ENCODE results near the gene SLCO3A1.

The SLCO3A1 gene

GRCh38 chr15:92076541-92076940, 223.0 kb downstream of the SLCO3A1 start:
- no peak for TF ChIP-seq CTCF (IDR thresholded peaks at IDR 0.05; ENCODE audit: low read depth, low read length)
- no peak for DNase-seq (ENCODE audit: extremely low read depth, low read depth)

DNA sequence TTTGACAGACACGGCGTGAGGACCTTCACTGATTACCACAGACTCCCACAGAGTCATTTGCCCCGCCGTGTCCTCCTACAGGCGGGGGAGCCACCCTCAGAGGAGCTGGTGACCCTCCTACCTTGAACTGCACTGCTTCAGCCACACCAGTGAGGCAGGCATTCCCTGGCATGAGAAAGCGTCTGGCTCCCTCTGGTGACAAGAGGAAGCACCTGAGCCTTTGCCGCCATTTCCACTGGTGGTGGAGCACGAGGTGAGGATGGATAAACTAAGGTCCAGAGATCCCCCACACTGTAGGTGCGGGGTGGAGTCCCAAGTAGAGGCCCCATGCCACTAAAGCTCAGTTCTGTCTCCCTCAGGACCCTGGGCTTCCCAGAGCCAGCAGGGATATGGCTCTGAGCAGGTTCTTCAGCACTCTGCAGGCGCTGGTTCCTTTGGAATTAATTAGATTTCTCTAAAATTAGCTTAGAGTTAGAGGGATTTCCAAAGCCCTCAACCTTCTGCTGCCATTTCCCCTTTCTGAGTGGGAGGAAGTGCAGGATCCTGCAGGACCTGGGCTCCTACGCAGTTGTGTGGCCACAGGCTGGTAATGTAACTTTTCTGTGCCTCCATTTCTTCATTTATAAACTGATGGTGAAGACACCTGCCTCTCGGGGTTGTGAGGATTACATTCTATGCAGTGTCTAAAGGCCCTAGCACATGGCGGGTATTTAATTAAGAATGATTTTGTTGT, 224.0 kb downstream of the SLCO3A1 start:
- peak; percentile 36 for DNase-seq (ENCODE audit: extremely low read depth, low read depth)
- TF ChIP-seq CTCF (IDR thresholded peaks at IDR 0.05; ENCODE audit: low read depth, low read length): peak; percentile 91

- no peak for TF ChIP-seq CTCF (IDR thresholded peaks at IDR 0.05; ENCODE audit: low read depth, low read length)
- no peak for DNase-seq (ENCODE audit: extremely low read depth, low read depth)
Measured at GRCh38 chr15:92078270-92078669, 224.8 kb downstream of the SLCO3A1 start.

- no peak for DNase-seq (ENCODE audit: extremely low read depth, low read depth)
- TF ChIP-seq CTCF (IDR thresholded peaks at IDR 0.05; ENCODE audit: low read depth, low read length): peak; percentile 29
Measured at GRCh38 chr15:92079047-92079446, 225.5 kb downstream of the SLCO3A1 start.

DNA sequence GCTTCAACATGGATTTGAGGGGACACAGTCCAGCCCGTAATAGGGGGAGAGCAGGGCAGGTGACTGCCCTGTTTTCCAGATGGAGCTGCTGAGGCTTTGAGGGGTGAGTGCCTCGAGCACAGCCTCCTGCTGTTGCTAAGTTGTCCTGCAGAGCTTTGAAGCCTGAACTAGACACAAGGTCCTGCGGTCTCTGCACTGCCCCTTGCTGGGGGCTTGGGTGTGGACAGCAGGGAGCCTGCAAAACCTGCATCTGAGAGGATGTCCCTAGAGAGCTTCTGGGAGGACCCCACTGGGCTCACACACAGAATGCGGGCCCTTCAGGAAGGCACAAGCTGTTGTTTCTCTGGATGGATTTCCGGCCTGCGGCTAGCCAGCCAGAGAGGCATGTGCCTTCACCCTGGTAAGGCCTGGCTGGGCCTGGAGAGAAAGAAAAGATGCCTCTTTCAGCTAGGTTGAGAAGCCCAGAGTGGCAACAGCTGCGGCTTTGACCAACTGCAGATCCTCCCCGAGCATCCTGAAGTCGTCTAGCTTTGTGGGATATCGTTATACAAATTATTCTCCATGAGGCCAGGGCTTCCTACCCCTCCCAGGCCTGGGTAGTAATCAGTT, 226.2 kb downstream of the SLCO3A1 start:
- DNase-seq (ENCODE audit: extremely low read depth, low read depth): no peak
- TF ChIP-seq CTCF (IDR thresholded peaks at IDR 0.05; ENCODE audit: low read depth, low read length): no peak

- peak; percentile 32 for DNase-seq (ENCODE audit: extremely low read depth, low read depth)
- TF ChIP-seq CTCF (IDR thresholded peaks at IDR 0.05; ENCODE audit: low read depth, low read length): peak; percentile 92
Measured at GRCh38 chr15:92082006-92082843, 228.7 kb downstream of the SLCO3A1 start.

GRCh38 chr15:92083190-92083589, 229.7 kb downstream of the SLCO3A1 start:
- no peak for TF ChIP-seq CTCF (IDR thresholded peaks at IDR 0.05; ENCODE audit: low read depth, low read length)

More at GRCh38 chr15:92083190-92083589, 229.7 kb downstream of the SLCO3A1 start:
- DNase-seq (ENCODE audit: extremely low read depth, low read depth): no peak

All from AG09319 (cell line).